ENCODE measurements around the gene LYPD6. TPM values are rescaled to one million over a fixed set of nuclear protein-coding genes. Genes with fewer than 3 reads are reported as not detected.

LYPD6 gene
- total and polyA plus RNA-seq, 11 donors, result 0.04 to 0.72 (median 0.12) TPM; not detected in 1

DNA sequence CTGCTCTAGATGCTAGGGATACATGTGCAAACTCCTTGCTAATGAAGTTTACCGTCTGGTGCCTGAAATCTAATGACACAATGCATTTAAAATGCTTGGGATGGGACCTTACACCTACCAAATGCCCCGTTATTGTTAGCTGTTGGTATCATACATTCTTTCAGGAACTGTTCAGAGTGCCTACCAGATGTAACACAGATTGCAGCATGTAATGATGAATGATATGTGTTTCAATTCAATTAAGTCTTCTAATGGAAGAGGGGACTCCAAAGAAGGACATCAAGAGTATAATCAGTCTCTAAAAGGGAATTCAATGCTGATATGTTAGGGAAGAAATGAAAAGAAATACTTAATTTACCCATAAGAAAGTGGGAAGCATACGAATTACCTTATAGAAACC, 3.2 kb downstream of the LYPD6 start:
- no peak for TF ChIP-seq POLR2A (IDR thresholded peaks at IDR 0.05)
- TF ChIP-seq, protein P1, sequence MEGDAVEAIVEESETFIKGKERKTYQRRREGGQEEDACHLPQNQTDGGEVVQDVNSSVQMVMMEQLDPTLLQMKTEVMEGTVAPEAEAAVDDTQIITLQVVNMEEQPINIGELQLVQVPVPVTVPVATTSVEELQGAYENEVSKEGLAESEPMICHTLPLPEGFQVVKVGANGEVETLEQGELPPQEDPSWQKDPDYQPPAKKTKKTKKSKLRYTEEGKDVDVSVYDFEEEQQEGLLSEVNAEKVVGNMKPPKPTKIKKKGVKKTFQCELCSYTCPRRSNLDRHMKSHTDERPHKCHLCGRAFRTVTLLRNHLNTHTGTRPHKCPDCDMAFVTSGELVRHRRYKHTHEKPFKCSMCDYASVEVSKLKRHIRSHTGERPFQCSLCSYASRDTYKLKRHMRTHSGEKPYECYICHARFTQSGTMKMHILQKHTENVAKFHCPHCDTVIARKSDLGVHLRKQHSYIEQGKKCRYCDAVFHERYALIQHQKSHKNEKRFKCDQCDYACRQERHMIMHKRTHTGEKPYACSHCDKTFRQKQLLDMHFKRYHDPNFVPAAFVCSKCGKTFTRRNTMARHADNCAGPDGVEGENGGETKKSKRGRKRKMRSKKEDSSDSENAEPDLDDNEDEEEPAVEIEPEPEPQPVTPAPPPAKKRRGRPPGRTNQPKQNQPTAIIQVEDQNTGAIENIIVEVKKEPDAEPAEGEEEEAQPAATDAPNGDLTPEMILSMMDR (IDR thresholded peaks at IDR 0.05), result no peak
- WGBS, 4 donors, result 68 to 81% (median 76%) methylated on average over 3 of the region's 3 CpGs

DNA sequence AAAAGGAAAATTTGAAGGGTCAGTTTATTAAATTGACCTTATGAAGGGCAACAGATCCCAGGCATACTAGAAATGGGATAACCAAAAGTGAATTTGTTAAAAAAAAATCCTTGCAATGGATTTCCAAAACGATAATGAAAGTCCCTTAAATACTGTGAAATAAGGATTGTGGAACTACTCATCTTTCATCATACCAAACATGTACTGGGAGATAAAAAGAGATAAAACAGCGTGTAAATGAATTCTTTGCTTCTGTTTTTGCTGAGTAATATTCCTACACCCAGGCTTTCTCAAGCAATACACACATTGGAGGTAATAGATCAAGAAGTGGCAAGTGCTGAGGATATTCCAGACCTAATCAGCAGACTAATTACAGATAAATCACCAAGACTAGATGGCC, 3.8 kb downstream of the LYPD6 start:
- 77 to 84% (median 82%) methylated on average over 2 of the region's 2 CpGs for WGBS, 4 donors
- peaks cover 0 to 54% (median 17%) of the 10 kb centered on the region in 9 donors for H3K27me3 ChIP-seq
- H3K4me1 ChIP-seq, result peaks cover 0 to 19% (median 8%) of the 10 kb centered on the region in 12 donors
- DNase-seq (no peak), ATAC-seq (no peak)
- H3K36me3 ChIP-seq, result no peaks in the 10 kb centered on the region
- no peak overlapping the region for H3K27ac ChIP-seq
- TF ChIP-seq, protein P1 (IDR thresholded peaks at IDR 0.05), result no peak
- TF ChIP-seq POLR2A (IDR thresholded peaks at IDR 0.05), result no peak
- H3K4me3 ChIP-seq, result no peak overlapping the region
- intact Hi-C loops (cut with DNase I), result loop anchor here in 1 of 10 donors (10.0 kb wide), 1 partner anchor 231 kb away; no protein-coding TSS in a partner anchor
- no peaks in the 10 kb centered on the region for H3K9me3 ChIP-seq

More for the DNA sequence above, 3.2 kb downstream of the LYPD6 start:
- Histone ChIP-seq H3K4me1 (peaks cover 0 to 19% (median 8%) of the 10 kb centered on the region in 12 donors), H3K36me3 (no peaks in the 10 kb centered on the region), H3K9me3 (no peaks in the 10 kb centered on the region), H3K27ac (no peak overlapping the region), H3K4me3 (no peak overlapping the region), H3K27me3 (peaks cover 0 to 59% (median 17%) of the 10 kb centered on the region in 9 donors)
- intact Hi-C loops (cut with DNase I), result loop anchor here in 1 of 10 donors (10.0 kb wide), 1 partner anchor 231 kb away; no protein-coding TSS in a partner anchor
- ATAC-seq (no peak), DNase-seq (no peak)

DNA sequence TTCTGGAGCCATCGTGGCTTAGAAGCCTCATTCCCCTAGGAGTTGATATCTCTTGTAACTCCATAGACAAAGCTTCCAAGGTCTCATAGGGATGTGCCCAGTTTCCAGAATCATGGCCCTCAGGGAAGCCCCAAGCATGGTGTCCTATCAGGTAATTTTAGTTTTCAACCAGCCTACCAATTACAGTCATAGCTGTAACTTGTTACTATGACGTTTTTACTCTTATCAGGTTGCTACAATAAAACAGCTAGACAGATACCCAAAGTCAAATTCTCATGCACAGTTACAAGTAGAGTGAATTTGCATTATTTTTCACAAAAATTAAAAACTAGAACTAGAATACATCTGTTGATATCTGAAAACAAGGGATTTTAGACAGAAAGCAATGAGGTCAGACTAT, 8.9 kb downstream of the LYPD6 start:
- no peaks in the 10 kb centered on the region for H3K4me1 ChIP-seq
- no peak overlapping the region for H3K4me3 ChIP-seq
- H3K36me3 ChIP-seq, result no peaks in the 10 kb centered on the region
- intact Hi-C loops (cut with DNase I), result loop anchor here in 1 of 10 donors (10.0 kb wide), 1 partner anchor 225 kb away; no protein-coding TSS in a partner anchor
- no peaks in the 10 kb centered on the region for H3K9me3 ChIP-seq
- no peak overlapping the region for H3K27ac ChIP-seq
- ATAC-seq (no peak), DNase-seq (no peak)
- no peak for TF ChIP-seq POLR2A (IDR thresholded peaks at IDR 0.05)
- TF ChIP-seq, protein P1 (IDR thresholded peaks at IDR 0.05), result no peak
- 70 to 81% (median 76%) methylated on average over 2 of the region's 2 CpGs for WGBS, 4 donors
- peaks cover 0 to 7% (median 0%) of the 10 kb centered on the region in 9 donors for H3K27me3 ChIP-seq

DNA sequence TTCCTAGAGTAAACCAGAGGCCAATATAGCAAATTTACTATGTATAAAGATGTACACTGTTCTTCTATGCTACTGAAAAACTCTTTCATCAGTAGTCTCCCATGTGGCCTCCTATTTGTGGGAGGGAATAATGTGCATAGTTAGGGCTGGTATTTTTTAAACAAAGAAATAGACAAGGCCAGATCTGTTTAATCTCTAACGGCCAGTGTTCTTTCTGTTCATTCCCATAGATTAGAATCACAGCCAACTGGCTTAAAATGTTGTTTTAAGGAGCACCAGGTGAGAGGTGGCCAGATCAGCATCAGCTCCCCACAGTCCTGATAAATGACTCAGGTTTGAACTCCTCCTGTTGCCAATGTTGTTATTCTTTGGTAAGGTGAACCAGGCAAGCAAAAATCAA, 12.1 kb downstream of the LYPD6 start:
- Histone ChIP-seq H3K27me3 (peaks cover 0 to 7% (median 0%) of the 10 kb centered on the region in 9 donors), H3K4me1 (no peaks in the 10 kb centered on the region), H3K9me3 (no peaks in the 10 kb centered on the region), H3K27ac (no peak overlapping the region), H3K36me3 (no peaks in the 10 kb centered on the region), H3K4me3 (no peak overlapping the region)
- TF ChIP-seq, protein P1 (IDR thresholded peaks at IDR 0.05), result no peak
- TF ChIP-seq POLR2A (IDR thresholded peaks at IDR 0.05), result no peak
- no peak for ATAC-seq
- intact Hi-C loops (cut with DNase I), result no loop called here
- DNase-seq, result no peak
- WGBS, 4 donors, result 39 to 53% (median 49%) methylated on average over 1 of the region's 1 CpG
